PC-3 (cell line): Measurements from ENCODE around the gene CHKB. TPM values are rescaled to one million over a fixed set of nuclear protein-coding genes. Genes with fewer than 3 reads are reported as not detected.

Source experiments
- ATAC-seq: fragments of 200-7000 bp; cut with Tn5 transposase; 2 replicates; pipeline ENCODE4 v1.9.1; 2020; ENCODE audit warnings: mild to moderate bottlenecking, moderate library complexity
- BruUV-seq: library from RNA; stranded (reverse); fragments of 400-500 nt; replicated peaks from 2 replicates; lab custom pipeline; 2021; lab: Mats Ljungman, UMichigan
- CTCF ChIA-PET: fragments of 300-600 bp; sonication (Branson Sonifier 250); formaldehyde crosslinking; loops from one replicate; lab custom pipeline; 2022; ENCODE audit warnings: antibody characterized with exemption; lab: Charles Lee
- POLR2A ChIA-PET: fragments of 300-600 bp; sonication (Branson Sonifier 250); formaldehyde crosslinking; loops from one replicate; lab custom pipeline; 2022; ENCODE audit warnings: antibody characterized with exemption; ENCODE audit not compliant: unreplicated experiment; lab: Charles Lee
- DNase-seq: peaks from one replicate; pipeline ENCODE4 v3.0.0-alpha.2; 2015
- H2AFZ ChIP-seq: fragments of 300-600 bp; sonication (generic); 2 replicates; pipeline ENCODE4 v1.6.0; 2016; ENCODE audit warnings: antibody characterized with exemption, low read length
- H3F3A ChIP-seq: fragments of 300-600 bp; sonication (generic); one replicate; pipeline ENCODE4 v1.6.0; 2017; ENCODE audit warnings: antibody characterized with exemption, low read length, control low read depth, mild to moderate bottlenecking; ENCODE audit not compliant: unreplicated experiment
- H3K27ac ChIP-seq: fragments of 300-600 bp; sonication (generic); 2 replicates; pipeline ENCODE4 v1.5.1; 2016; ENCODE audit warnings: mild to moderate bottlenecking, low read length
- H3K27me3 ChIP-seq: fragments of 300-600 bp; sonication (generic); 2 replicates; pipeline ENCODE4 v1.6.1; 2016; ENCODE audit warnings: low read length, mixed read lengths
- H3K36me3 ChIP-seq: fragments of 300-600 bp; sonication (generic); 2 replicates; pipeline ENCODE4 v1.6.1; 2016; ENCODE audit warnings: low read depth, mixed run types, low read length, mixed read lengths
- H3K4me1 ChIP-seq: fragments of 300-600 bp; sonication (generic); 2 replicates; pipeline ENCODE4 v1.5.1; 2016; ENCODE audit warnings: low read length; ENCODE audit not compliant: insufficient read depth
- H3K4me2 ChIP-seq: fragments of 300-600 bp; sonication (generic); 2 replicates; pipeline ENCODE4 v1.6.0; 2016; ENCODE audit warnings: low read length
- H3K4me3 ChIP-seq: fragments of 300-600 bp; sonication (generic); 2 replicates; pipeline ENCODE4 v1.5.1; 2016; ENCODE audit warnings: mild to moderate bottlenecking, low read length, mixed read lengths
- H3K79me2 ChIP-seq: fragments of 300-600 bp; sonication (generic); 2 replicates; pipeline ENCODE4 v1.6.1; 2017; ENCODE audit warnings: low read length, mixed read lengths
- H3K9ac ChIP-seq: fragments of 300-600 bp; sonication (generic); 2 replicates; pipeline ENCODE4 v1.6.0; 2016; ENCODE audit warnings: mild to moderate bottlenecking, low read length
- H3K9me2 ChIP-seq: fragments of 300-600 bp; sonication (generic); replicated peaks from 2 replicates; pipeline ENCODE4 v1.6.1; 2016; ENCODE audit warnings: mixed run types, low read length, mixed read lengths
- H3K9me3 ChIP-seq: fragments of 300-600 bp; sonication (generic); 2 replicates; pipeline ENCODE4 v1.6.1; 2016; ENCODE audit warnings: low read length, mixed read lengths
- H4K20me1 ChIP-seq: fragments of 300-600 bp; sonication (generic); 2 replicates; pipeline ENCODE4 v1.6.1; 2016; ENCODE audit warnings: low read length, mixed read lengths
- EZH2 ChIP-seq: fragments of 300-600 bp; sonication (generic); IDR thresholded peaks from one replicate; pipeline ENCODE4 v1.6.1; 2017; ENCODE audit warnings: antibody characterized with exemption, mild to moderate bottlenecking, low read length; ENCODE audit not compliant: unreplicated experiment
- EZH2phosphoT487 ChIP-seq: fragments of 300-600 bp; sonication (generic); IDR thresholded peaks from 2 replicates; pipeline ENCODE4 v1.6.1; 2018; ENCODE audit warnings: mild to moderate bottlenecking, antibody characterized with exemption, low read length, borderline replicate concordance
- intact Hi-C: fragments of 100-400 bp; cut with micrococcal nuclease; formaldehyde crosslinking; loops from 2 replicates; pipeline ENCODE4 v1.9.0; 2023
- total RNA-seq: library from RNA; depleted of rRNA; stranded (reverse); fragments of >200 nt; gene quantifications from 2 replicates; pipeline ENCODE4 v1.2.3, GENCODE V29; 2014
- TF ChIP-seq, protein P1 (sequence below): fragments of 300-600 bp; sonication (generic); conservative IDR thresholded peaks from 2 replicates; pipeline ENCODE4 v1.5.1; 2017; ENCODE audit warnings: antibody characterized with exemption, low read depth, mild to moderate bottlenecking, low read length

Gene CHKB
- total RNA-seq, 1 experiment from 2014 or later: 31.5 TPM

DNA sequence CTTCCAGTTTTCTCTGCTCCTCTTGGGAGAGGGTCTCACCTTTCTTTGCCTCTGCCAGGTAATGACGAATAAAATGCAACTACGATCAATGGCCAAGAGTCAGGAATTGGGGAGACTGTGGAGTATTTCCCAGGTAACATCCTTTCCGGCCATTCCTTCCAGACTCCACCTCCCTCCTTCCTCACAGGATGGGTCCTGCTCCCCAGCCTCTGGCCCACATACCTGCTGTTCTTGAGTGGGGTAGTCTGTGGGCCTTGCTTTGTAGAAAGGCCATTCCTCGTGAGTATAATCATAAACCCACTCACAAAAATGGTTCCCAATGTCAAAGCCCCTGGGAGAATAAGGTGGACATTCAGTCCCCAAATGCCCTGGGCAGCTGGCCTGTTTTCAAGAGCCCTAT lies 2.9 kb downstream of the CHKB start:
- CTCF ChIA-PET: no interaction called here

GRCh38 chr22:50578776-50579310 lies 3.8 kb downstream of the CHKB start:
- no TSS peak for BruUV-seq
- Histone ChIP-seq H3K9me2 (no peaks in the 10 kb centered on the region), H2AFZ (no peak overlapping the region), H4K20me1 (no peaks in the 10 kb centered on the region), H3K27me3 (no peaks in the 10 kb centered on the region), H3K79me2 (peaks cover 18% of the 10 kb centered on the region), H3F3A (no peaks in the 10 kb centered on the region), H3K9me3 (no peaks in the 10 kb centered on the region), H3K27ac (no peak overlapping the region), H3K9ac (no peak overlapping the region), H3K4me2 (no peak overlapping the region), H3K4me1 (peaks cover 5% of the 10 kb centered on the region), H3K4me3 (no peak overlapping the region), H3K36me3 (no peaks in the 10 kb centered on the region)
- TF ChIP-seq EZH2: no peak
- TF ChIP-seq, protein P1, sequence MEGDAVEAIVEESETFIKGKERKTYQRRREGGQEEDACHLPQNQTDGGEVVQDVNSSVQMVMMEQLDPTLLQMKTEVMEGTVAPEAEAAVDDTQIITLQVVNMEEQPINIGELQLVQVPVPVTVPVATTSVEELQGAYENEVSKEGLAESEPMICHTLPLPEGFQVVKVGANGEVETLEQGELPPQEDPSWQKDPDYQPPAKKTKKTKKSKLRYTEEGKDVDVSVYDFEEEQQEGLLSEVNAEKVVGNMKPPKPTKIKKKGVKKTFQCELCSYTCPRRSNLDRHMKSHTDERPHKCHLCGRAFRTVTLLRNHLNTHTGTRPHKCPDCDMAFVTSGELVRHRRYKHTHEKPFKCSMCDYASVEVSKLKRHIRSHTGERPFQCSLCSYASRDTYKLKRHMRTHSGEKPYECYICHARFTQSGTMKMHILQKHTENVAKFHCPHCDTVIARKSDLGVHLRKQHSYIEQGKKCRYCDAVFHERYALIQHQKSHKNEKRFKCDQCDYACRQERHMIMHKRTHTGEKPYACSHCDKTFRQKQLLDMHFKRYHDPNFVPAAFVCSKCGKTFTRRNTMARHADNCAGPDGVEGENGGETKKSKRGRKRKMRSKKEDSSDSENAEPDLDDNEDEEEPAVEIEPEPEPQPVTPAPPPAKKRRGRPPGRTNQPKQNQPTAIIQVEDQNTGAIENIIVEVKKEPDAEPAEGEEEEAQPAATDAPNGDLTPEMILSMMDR: no peak
- TF ChIP-seq EZH2phosphoT487: no peak
- intact Hi-C loops: no loop called here
- CTCF ChIA-PET: no interaction called here
- ATAC-seq (no peak), DNase-seq (no peak)
- POLR2A ChIA-PET: no interaction called here

More for the DNA sequence above, 2.9 kb downstream of the CHKB start:
- H4K20me1 ChIP-seq: no peaks in the 10 kb centered on the region
- peaks cover 5% of the 10 kb centered on the region for H3K4me1 ChIP-seq
- no peak overlapping the region for H3K4me2 ChIP-seq
- H3K9me3 ChIP-seq: no peaks in the 10 kb centered on the region
- ATAC-seq (no peak), DNase-seq (no peak)
- no peaks in the 10 kb centered on the region for H3K9me2 ChIP-seq
- H3K36me3 ChIP-seq: no peaks in the 10 kb centered on the region
- H3K9ac ChIP-seq: no peak overlapping the region
- BruUV-seq: no TSS peak
- H3F3A ChIP-seq: no peaks in the 10 kb centered on the region
- peaks cover 18% of the 10 kb centered on the region for H3K79me2 ChIP-seq
- intact Hi-C loops: loop anchor here (5.0 kb wide), 1 partner anchor 113 kb away; no protein-coding TSS in a partner anchor
- H3K27ac ChIP-seq: no peak overlapping the region
- no peak overlapping the region for H2AFZ ChIP-seq
- H3K4me3 ChIP-seq: no peak overlapping the region
- POLR2A ChIA-PET: no interaction called here
- TF ChIP-seq EZH2phosphoT487 (no peak), EZH2 (no peak)
- TF ChIP-seq, protein P1: no peak
- H3K27me3 ChIP-seq: no peaks in the 10 kb centered on the region

GRCh38 chr22:50577987-50578775 lies 4.5 kb downstream of the CHKB start, which contains the start of gene CPT1B:
TSS of gene CPT1B (minus strand) at chr22:50578427. CDS start at chr22:50577915, 512 bp downstream.
- Histone ChIP-seq H3K4me3 (no peak within 1 kb of the TSS), H3F3A (no peaks in the 10 kb centered on the region), H3K4me2 (no peak within 1 kb of the TSS), H3K79me2 (peaks cover 12% of the 10 kb centered on the region), H3K4me1 (peaks cover 5% of the 10 kb centered on the region), H3K36me3 (no peaks in the 10 kb centered on the region), H4K20me1 (no peaks in the 10 kb centered on the region), H3K27me3 (no peaks in the 10 kb centered on the region), H3K27ac (no peak within 1 kb of the TSS), H3K9me2 (no peaks in the 10 kb centered on the region), H3K9me3 (no peaks in the 10 kb centered on the region), H2AFZ (no peak within 1 kb of the TSS), H3K9ac (no peak within 1 kb of the TSS)
- no peak for DNase-seq
- CTCF ChIA-PET: no interaction called here
- POLR2A ChIA-PET: no interaction called here
- TF ChIP-seq, protein P1: no peak
- TF ChIP-seq EZH2 (no peak), EZH2phosphoT487 (no peak)
- BruUV-seq: no TSS peak
- intact Hi-C loops: no loop called here
- ATAC-seq: no peak
